ENCODE measurements around the gene CYB5D1. TPM values are rescaled to one million over a fixed set of nuclear protein-coding genes. Genes with fewer than 3 reads are reported as not detected.
"Not testable (repeated sequence)": the region's sequence is repeated elsewhere in the genome, so short reads cannot be mapped to it uniquely, and the experiment has no call there.

CYB5D1 gene, protein sequence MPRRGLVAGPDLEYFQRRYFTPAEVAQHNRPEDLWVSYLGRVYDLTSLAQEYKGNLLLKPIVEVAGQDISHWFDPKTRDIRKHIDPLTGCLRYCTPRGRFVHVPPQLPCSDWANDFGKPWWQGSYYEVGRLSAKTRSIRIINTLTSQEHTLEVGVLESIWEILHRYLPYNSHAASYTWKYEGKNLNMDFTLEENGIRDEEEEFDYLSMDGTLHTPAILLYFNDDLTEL
- total RNA-seq = 6.9 and 7.4 TPM in 2 replicates
- polyA plus RNA-seq = 6.8 and 8.7 TPM in 2 replicates
- 6.5 and 7.3 TPM in 2 replicates for polyA plus RNA-seq (2012)
- 11.5 and 14.4 TPM in 2 replicates for polyA minus RNA-seq (ENCODE audit: low replicate concordance)

- Histone ChIP-seq H3K4me2 (ENCODE audit: extremely low read depth, insufficient read depth, low read length) (peak within 1 kb of the TSS; percentile 99), H3K4me1 (ENCODE audit: control insufficient read depth, extremely low read depth, insufficient read depth, low read length) (peaks cover 18% of the 10 kb centered on the region), H3K9me3 (ENCODE audit: control insufficient read depth, insufficient read depth, low read depth, low read length) (no peaks in the 10 kb centered on the region), H4K20me1 (ENCODE audit: control insufficient read depth, extremely low read depth, insufficient read depth, low read length) (no peaks in the 10 kb centered on the region), H3K79me2 (ENCODE audit: control insufficient read depth, insufficient read depth, low read length) (peaks cover 14% of the 10 kb centered on the region), H3K27ac (ENCODE audit: insufficient read depth, low read length) (peak within 1 kb of the TSS; percentile 92), H3K4me3 (replicated peaks in 1 of 4; ENCODE audit: control extremely low read depth in 1 of 4, insufficient read depth in 1 of 4, low read depth in 3 of 4, low read length in 4 of 4) (peak within 1 kb of the TSS; percentile 71 to 93 (median 86)), H3K27me3 (ENCODE audit: control insufficient read depth, insufficient read depth, low read length) (no peaks in the 10 kb centered on the region), H3K36me3 (ENCODE audit: control insufficient read depth, insufficient read depth, low read length) (peaks cover 13% of the 10 kb centered on the region), H3K9ac (ENCODE audit: insufficient read depth, low read length) (peak within 1 kb of the TSS; percentile 80), H2AFZ (ENCODE audit: low read length) (peak within 1 kb of the TSS; percentile 97)
- peak; percentile 92 to 97 for DNase-seq (ENCODE audit: low read depth in 2 of 2)
- TF ChIP-seq EZH2 (IDR thresholded peaks at IDR 0.05; ENCODE audit: low read length, missing control alignments) = no peak
- TF ChIP-seq, protein P1, sequence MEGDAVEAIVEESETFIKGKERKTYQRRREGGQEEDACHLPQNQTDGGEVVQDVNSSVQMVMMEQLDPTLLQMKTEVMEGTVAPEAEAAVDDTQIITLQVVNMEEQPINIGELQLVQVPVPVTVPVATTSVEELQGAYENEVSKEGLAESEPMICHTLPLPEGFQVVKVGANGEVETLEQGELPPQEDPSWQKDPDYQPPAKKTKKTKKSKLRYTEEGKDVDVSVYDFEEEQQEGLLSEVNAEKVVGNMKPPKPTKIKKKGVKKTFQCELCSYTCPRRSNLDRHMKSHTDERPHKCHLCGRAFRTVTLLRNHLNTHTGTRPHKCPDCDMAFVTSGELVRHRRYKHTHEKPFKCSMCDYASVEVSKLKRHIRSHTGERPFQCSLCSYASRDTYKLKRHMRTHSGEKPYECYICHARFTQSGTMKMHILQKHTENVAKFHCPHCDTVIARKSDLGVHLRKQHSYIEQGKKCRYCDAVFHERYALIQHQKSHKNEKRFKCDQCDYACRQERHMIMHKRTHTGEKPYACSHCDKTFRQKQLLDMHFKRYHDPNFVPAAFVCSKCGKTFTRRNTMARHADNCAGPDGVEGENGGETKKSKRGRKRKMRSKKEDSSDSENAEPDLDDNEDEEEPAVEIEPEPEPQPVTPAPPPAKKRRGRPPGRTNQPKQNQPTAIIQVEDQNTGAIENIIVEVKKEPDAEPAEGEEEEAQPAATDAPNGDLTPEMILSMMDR (conservative IDR thresholded peaks at IDR 0.05 in 1 of 2, IDR thresholded peaks at IDR 0.05 in 1 of 2; ENCODE audit: low read depth in 1 of 2, low read length in 2 of 2) = no peak
Measured at GRCh38 chr17:7857713-7858521, at the start of gene CYB5D1. Gene CYB5D1 (plus strand): TSS chr17:7858003. CDS start chr17:7858135, 132 bp downstream.

DNA sequence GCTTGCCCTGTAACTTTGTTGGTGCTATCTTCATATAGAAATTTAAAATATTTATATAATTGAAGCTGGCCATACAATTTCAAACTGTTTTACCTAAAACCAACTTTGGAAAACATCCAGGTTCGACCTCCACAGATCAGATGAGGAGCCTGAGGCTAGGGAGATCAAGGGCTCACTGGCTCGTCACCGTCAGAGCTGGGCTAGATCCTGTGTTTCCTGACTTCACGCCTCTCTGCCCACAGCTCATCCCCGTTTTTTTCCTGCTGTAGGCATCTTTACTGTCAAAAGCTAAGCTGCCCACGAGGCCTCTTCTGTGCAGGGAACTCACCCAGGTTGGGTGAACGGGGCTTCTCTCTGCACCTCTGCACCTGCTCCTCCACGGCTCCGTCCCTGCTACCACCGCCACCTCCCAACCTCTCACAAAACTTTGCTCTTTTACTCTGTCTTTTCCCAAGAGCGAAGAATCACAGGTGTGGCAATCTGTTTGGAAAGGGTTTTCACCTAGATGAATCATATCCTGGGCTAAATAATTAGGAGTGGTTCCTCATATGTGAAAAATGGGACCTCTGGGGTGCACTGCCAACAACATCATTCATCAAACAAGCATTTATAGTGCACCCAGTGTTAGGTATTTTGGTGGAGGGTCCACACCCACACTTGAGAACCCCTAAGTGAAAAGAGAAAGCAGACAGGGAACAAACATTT lies 48.6 kb upstream of the CYB5D1 start:
- H3K4me2 ChIP-seq (ENCODE audit: extremely low read depth, insufficient read depth, low read length) = no peak overlapping the region
- no peaks in the 10 kb centered on the region for H3K4me1 ChIP-seq (ENCODE audit: control insufficient read depth, extremely low read depth, insufficient read depth, low read length)
- no peaks in the 10 kb centered on the region for H4K20me1 ChIP-seq (ENCODE audit: control insufficient read depth, extremely low read depth, insufficient read depth, low read length)
- H3K9ac ChIP-seq (ENCODE audit: insufficient read depth, low read length) = no peak overlapping the region
- no peaks in the 10 kb centered on the region for H3K27me3 ChIP-seq (ENCODE audit: control insufficient read depth, insufficient read depth, low read length)
- no peaks in the 10 kb centered on the region for H3K36me3 ChIP-seq (ENCODE audit: control insufficient read depth, insufficient read depth, low read length)
- H2AFZ ChIP-seq (ENCODE audit: low read length) = no peak overlapping the region
- DNase-seq (ENCODE audit: low read depth in 2 of 2) = no peak
- H3K9me3 ChIP-seq (ENCODE audit: control insufficient read depth, insufficient read depth, low read depth, low read length) = no peaks in the 10 kb centered on the region
- H3K4me3 ChIP-seq (replicated peaks in 1 of 4; ENCODE audit: control extremely low read depth in 1 of 4, insufficient read depth in 1 of 4, low read depth in 3 of 4, low read length in 4 of 4) = no peak overlapping the region
- no peaks in the 10 kb centered on the region for H3K79me2 ChIP-seq (ENCODE audit: control insufficient read depth, insufficient read depth, low read length)
- no peak for TF ChIP-seq EZH2 (IDR thresholded peaks at IDR 0.05; ENCODE audit: low read length, missing control alignments)
- TF ChIP-seq, protein P1 (conservative IDR thresholded peaks at IDR 0.05 in 1 of 2, IDR thresholded peaks at IDR 0.05 in 1 of 2; ENCODE audit: low read depth in 1 of 2, low read length in 2 of 2) = no peak
- no peak overlapping the region for H3K27ac ChIP-seq (ENCODE audit: insufficient read depth, low read length)

- H3K9me3 ChIP-seq (ENCODE audit: control insufficient read depth, insufficient read depth, low read depth, low read length); H3K4me1 ChIP-seq (ENCODE audit: control insufficient read depth, extremely low read depth, insufficient read depth, low read length); H3K9ac ChIP-seq (ENCODE audit: insufficient read depth, low read length); H4K20me1 ChIP-seq (ENCODE audit: control insufficient read depth, extremely low read depth, insufficient read depth, low read length); H3K27me3 ChIP-seq (ENCODE audit: control insufficient read depth, insufficient read depth, low read length); H3K4me3 ChIP-seq (replicated peaks in 1 of 4; ENCODE audit: control extremely low read depth in 1 of 4, insufficient read depth in 1 of 4, low read depth in 3 of 4, low read length in 4 of 4); H3K79me2 ChIP-seq (ENCODE audit: control insufficient read depth, insufficient read depth, low read length); H3K27ac ChIP-seq (ENCODE audit: insufficient read depth, low read length); H3K36me3 ChIP-seq (ENCODE audit: control insufficient read depth, insufficient read depth, low read length); H2AFZ ChIP-seq (ENCODE audit: low read length); H3K4me2 ChIP-seq (ENCODE audit: extremely low read depth, insufficient read depth, low read length): not testable (repeated sequence)
- DNase-seq (ENCODE audit: low read depth in 2 of 2) = peak in 1 of 2 donors; percentile 26
Measured at GRCh38 chr17:7809791-7810343, 47.9 kb upstream of the CYB5D1 start.

All from fibroblast of lung (primary cell).